CD4-positive, alpha-beta memory T cell (primary cell): ENCODE data around the gene SPATA24. TPM values are rescaled to one million over a fixed set of nuclear protein-coding genes. Genes with fewer than 3 reads are reported as not detected.
A peak's percentile ranks its signal among the peaks of the same experiment; 100 is the strongest.

ENCODE experiments used
- CTCF ChIA-PET: fragments of 350-600 bp; sonication (Branson Sonifier 250); formaldehyde crosslinking; loops from one replicate; lab custom pipeline; 2021; ENCODE audit warnings: inconsistent platforms; ENCODE audit not compliant: partially characterized antibody; lab: Charles Lee
- POLR2A ChIA-PET: fragments of 350-600 bp; sonication (Branson Sonifier 250); formaldehyde crosslinking; loops from one replicate; lab custom pipeline; 2021; ENCODE audit not compliant: partially characterized antibody; lab: Charles Lee
- DNase-seq, 5 donors: peaks; one replicate each; pipeline versions ENCODE4 v3.0.0 to v3.0.0-alpha.2; 2020 to 2022; ENCODE audit warnings: mixed read lengths in 1 of 5
- H3K27ac ChIP-seq: one replicate; pipeline ENCODE4 v1.7.0; 2013; ENCODE audit warnings: low read depth, low read length
- H3K27me3 ChIP-seq: 2 replicates; pipeline ENCODE4 v1.7.0; 2013; ENCODE audit warnings: mild to moderate bottlenecking, low read length, moderate library complexity; ENCODE audit not compliant: insufficient read depth
- H3K36me3 ChIP-seq: 2 replicates; pipeline ENCODE4 v1.7.0; 2013; ENCODE audit warnings: mild to moderate bottlenecking, low read length, moderate library complexity; ENCODE audit not compliant: insufficient read depth
- H3K4me1 ChIP-seq: 2 replicates; pipeline ENCODE4 v1.7.0; 2013; ENCODE audit warnings: mild to moderate bottlenecking, low read length, moderate library complexity; ENCODE audit not compliant: insufficient read depth
- H3K4me3 ChIP-seq, 2 donors: one replicate each; pipeline ENCODE4 v1.7.0; 2013; ENCODE audit warnings: low read length in 2 of 2, mild to moderate bottlenecking in 1 of 2
- H3K9me3 ChIP-seq, 2 donors: one replicate each; pipeline ENCODE4 v1.7.0; 2013; ENCODE audit warnings: low read length in 2 of 2, control low read depth in 1 of 2; ENCODE audit not compliant: control insufficient read depth in 1 of 2
- H3K27ac Mint-ChIP-seq, 7 donors: one replicate each; pipeline ENCODE4 v1.8.0; 2020 to 2021; ENCODE audit warnings: mixed read lengths in 7 of 7, mild to moderate bottlenecking in 6 of 7, inconsistent platforms in 3 of 7, moderate library complexity in 3 of 7
- H3K27me3 Mint-ChIP-seq, 2 donors: one replicate each; pipeline ENCODE4 v1.8.0; 2020 to 2021; ENCODE audit warnings: mixed read lengths in 2 of 2
- H3K36me3 Mint-ChIP-seq, 2 donors: one replicate each; pipeline ENCODE4 v1.8.0; 2020 to 2021; ENCODE audit warnings: mixed read lengths in 2 of 2, inconsistent platforms in 1 of 2, mild to moderate bottlenecking in 1 of 2
- H3K4me1 Mint-ChIP-seq, 4 donors: one replicate each; pipeline ENCODE4 v1.8.0; 2020 to 2021; ENCODE audit warnings: mixed read lengths in 4 of 4, mild to moderate bottlenecking in 1 of 4
- H3K4me3 Mint-ChIP-seq, 8 donors: one replicate each; pipeline ENCODE4 v1.8.0; 2020 to 2021; ENCODE audit warnings: mixed read lengths in 8 of 8, mild to moderate bottlenecking in 7 of 8, moderate library complexity in 6 of 8, inconsistent platforms in 3 of 8
- H3K9me3 Mint-ChIP-seq, 8 donors: one replicate each; pipeline ENCODE4 v1.8.0; 2020 to 2021; ENCODE audit warnings: mixed read lengths in 8 of 8, mild to moderate bottlenecking in 5 of 8, inconsistent platforms in 3 of 8, moderate library complexity in 1 of 8
- intact Hi-C: fragments of 100-400 bp; cut with micrococcal nuclease; formaldehyde crosslinking; loops from one replicate; pipeline ENCODE4 v1.15.1; 2023
- polyA plus RNA-seq, 2 donors: library from polyadenylated mRNA; unstranded; fragments of 300-500 nt; fragmentation: Illumina TruSeq; gene quantifications; one replicate each; pipeline ENCODE4 v1.2.3, GENCODE V29; 2021
- total RNA-seq, 2 experiments: library from RNA; stranded (reverse); gene quantifications; one replicate each; pipeline ENCODE4 v1.2.3, GENCODE V29; 2021

Gene SPATA24
- total and polyA plus RNA-seq, 4 experiments from 2014 or later: 4.2 to 7.5 (median 5.6) TPM

DNA sequence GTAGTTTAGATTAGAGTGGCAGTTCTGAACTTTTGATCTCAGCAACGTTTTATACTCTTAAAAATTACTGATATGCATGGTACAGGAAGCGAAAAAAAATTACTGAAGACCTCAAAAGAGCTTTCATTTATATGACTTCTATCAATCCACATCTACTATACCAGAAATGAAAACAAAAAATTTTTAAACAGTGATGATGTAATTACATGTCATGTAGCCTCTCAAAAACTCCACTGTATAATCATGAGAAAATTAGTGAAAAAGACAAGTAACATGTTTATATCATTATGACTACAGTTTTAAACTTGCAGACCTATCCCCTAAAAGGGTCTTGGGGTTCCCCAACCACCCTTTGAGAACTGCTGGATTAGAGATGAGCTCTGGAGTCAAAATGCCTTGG lies 26.1 kb upstream of the SPATA24 start:
- Histone ChIP-seq H3K27me3 (no peaks in the 10 kb centered on the region), H3K36me3 (no peaks in the 10 kb centered on the region), H3K4me1 (peaks cover 9% of the 10 kb centered on the region), H3K9me3 (no peaks in the 10 kb centered on the region), H3K4me3 (no peak overlapping the region), H3K27ac (no peak overlapping the region)
- intact Hi-C loops: no loop called here
- Mint-ChIP-seq H3K36me3 (peaks cover 5 to 12% of the 10 kb centered on the region in 2 donors), H3K27ac (peak overlapping the region in 5 of 7 donors; percentile 23 to 55 (median 45)), H3K9me3 (no peaks in the 10 kb centered on the region), H3K4me3 (no peak overlapping the region), H3K27me3 (no peaks in the 10 kb centered on the region), H3K4me1 (peaks cover 6 to 9% (median 8%) of the 10 kb centered on the region in 4 donors)
- DNase-seq: no peak
- POLR2A ChIA-PET: interaction anchor here (0.6 to 2.3 kb wide), 5 partner anchors 9 to 51 kb away, joined by 3 to 25 read pairs (median 5); partner anchors contain the start of genes DNAJC18 and SMIM33
- CTCF ChIA-PET: interaction anchor here (0.7 to 3.7 kb wide), 6 partner anchors 8 to 129 kb away, joined by 3 to 41 read pairs (median 4); partner anchors contain the start of gene DNAJC18

DNA sequence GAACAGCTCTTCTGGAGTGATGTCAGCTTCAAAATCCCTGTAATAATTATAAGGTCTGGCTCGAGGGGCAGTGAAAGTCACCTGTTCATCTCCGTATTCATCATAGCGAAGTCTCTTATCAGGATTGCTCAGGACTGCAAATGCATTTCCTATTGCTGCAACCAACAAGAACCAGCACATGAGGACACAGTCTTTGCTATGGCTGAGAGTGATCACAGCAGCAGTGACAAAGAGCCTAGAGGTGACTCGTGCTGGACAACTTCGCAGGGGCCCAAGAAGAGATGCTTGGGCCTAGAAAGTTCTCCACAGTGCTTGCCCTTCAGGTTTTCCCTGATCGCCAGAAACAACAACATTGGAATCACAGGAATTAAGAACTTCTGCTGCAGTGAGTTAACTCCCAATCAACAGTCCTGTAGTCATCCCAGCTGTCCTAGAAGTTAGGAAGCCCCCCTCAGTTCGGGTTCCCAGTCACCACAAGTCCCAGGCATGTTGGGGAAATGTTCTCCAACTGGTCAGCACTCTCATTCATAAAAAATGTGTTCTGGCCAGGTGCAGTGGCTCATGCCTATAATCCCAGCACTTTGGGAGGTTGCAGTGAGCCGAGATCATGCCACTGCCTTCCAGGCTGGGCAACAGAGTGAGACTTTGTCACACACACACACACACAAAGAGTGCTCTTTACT lies 22.5 kb upstream of the SPATA24 start:
- Mint-ChIP-seq H3K4me3 (no peak overlapping the region), H3K27me3 (no peaks in the 10 kb centered on the region), H3K4me1 (peaks cover 12 to 14% (median 14%) of the 10 kb centered on the region in 4 donors), H3K36me3 (peaks cover 19 to 20% of the 10 kb centered on the region in 2 donors), H3K27ac (no peak overlapping the region), H3K9me3 (no peaks in the 10 kb centered on the region)
- Histone ChIP-seq H3K27me3 (no peaks in the 10 kb centered on the region), H3K4me1 (peaks cover 12% of the 10 kb centered on the region), H3K27ac (no peak overlapping the region), H3K36me3 (no peaks in the 10 kb centered on the region), H3K4me3 (no peak overlapping the region), H3K9me3 (no peaks in the 10 kb centered on the region)
- intact Hi-C loops: no loop called here
- no peak for DNase-seq
- CTCF ChIA-PET: interaction anchor here (1.3 to 10.0 kb wide), 3 partner anchors 52 to 240 kb away, joined by 3 to 632 read pairs (median 97); partner anchors contain the start of gene STING1
- POLR2A ChIA-PET: interaction anchor here (1.1 to 7.1 kb wide), 2 partner anchors 48 to 86 kb away, joined by 4 to 103 read pairs; no protein-coding TSS in a partner anchor

DNA sequence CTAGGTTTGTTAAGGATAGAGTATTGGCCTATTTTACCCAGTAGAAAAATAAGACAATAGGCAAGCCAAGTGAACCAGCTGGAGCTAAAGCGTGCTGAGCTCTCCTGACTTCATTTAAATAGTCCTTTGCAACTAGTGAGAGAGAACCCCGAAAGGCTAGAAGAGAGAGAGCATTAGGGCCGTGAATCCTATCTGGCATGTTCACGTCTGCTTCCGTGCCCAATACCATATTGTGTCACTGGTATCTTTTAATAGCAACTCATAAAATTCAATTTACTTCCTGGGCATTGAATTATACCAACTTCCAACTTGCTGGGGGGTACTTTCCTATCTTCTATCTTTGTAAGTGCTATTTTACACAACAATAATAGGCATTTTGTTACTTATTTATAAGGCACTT lies 21.6 kb upstream of the SPATA24 start:
- peaks cover 19 to 24% of the 10 kb centered on the region in 2 donors for H3K36me3 Mint-ChIP-seq
- H3K4me1 Mint-ChIP-seq: peaks cover 12 to 14% (median 14%) of the 10 kb centered on the region in 4 donors
- no peaks in the 10 kb centered on the region for H3K9me3 Mint-ChIP-seq
- CTCF ChIA-PET: interaction anchor here (1.1 to 10.0 kb wide), 5 partner anchors 10 to 241 kb away, joined by 3 to 632 read pairs (median 4); partner anchors contain the start of gene STING1
- no peak for DNase-seq
- H3K9me3 ChIP-seq: no peaks in the 10 kb centered on the region
- H3K4me1 ChIP-seq: peaks cover 12% of the 10 kb centered on the region
- H3K27me3 Mint-ChIP-seq: no peaks in the 10 kb centered on the region
- H3K27ac Mint-ChIP-seq: no peak overlapping the region
- H3K4me3 ChIP-seq: no peak overlapping the region
- H3K4me3 Mint-ChIP-seq: no peak overlapping the region
- POLR2A ChIA-PET: interaction anchor here (1.1 to 7.1 kb wide), 2 partner anchors 49 to 87 kb away, joined by 4 to 103 read pairs; no protein-coding TSS in a partner anchor
- no peaks in the 10 kb centered on the region for H3K36me3 ChIP-seq
- H3K27ac ChIP-seq: no peak overlapping the region
- H3K27me3 ChIP-seq: no peaks in the 10 kb centered on the region
- intact Hi-C loops: no loop called here

DNA sequence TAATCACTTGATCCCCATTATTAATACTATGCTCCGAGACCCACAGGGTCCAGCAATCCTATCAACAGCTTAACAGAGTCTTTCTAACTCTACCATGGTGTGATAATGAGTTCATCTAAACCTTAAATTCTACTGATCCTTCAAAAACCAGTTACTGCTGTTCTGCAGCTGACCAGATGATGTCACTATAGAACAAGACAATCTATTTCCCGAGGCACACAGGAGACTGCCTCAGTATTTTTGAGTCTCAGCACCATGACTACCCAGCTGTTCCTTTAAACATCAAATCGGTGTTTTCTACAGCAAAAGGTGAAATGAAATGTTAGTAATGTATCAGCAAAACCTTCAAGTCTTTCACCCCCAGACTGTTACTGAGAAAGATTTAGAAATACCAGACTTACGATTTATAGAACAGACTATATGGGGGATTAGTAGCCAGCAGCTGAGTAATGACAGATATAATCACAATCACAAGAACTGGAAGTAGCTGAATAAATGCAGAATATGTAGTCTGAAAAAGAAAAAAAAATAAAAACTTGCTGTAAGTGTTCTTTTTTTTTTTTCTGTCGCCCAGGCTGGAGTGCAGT lies 18.5 kb upstream of the SPATA24 start:
- H3K27ac ChIP-seq: no peak overlapping the region
- H3K4me3 ChIP-seq: no peak overlapping the region
- peaks cover 3% of the 10 kb centered on the region for H3K4me1 ChIP-seq
- peaks cover 21 to 35% of the 10 kb centered on the region in 2 donors for H3K36me3 Mint-ChIP-seq
- H3K9me3 Mint-ChIP-seq: no peaks in the 10 kb centered on the region
- H3K27ac Mint-ChIP-seq: peak overlapping the region in 6 of 7 donors; percentile 14 to 77 (median 50)
- peaks cover 5 to 6% (median 6%) of the 10 kb centered on the region in 4 donors for H3K4me1 Mint-ChIP-seq
- POLR2A ChIA-PET: interaction anchor here (0.5 to 7.1 kb wide), 11 partner anchors 15 to 207 kb away, joined by 3 to 103 read pairs (median 4); partner anchors contain the start of genes DNAJC18, SPATA24 and STING1
- H3K4me3 Mint-ChIP-seq: no peak overlapping the region
- intact Hi-C loops: loop anchor here (1.0 to 5.0 kb wide), 8 partner anchors 36 to 343 kb away; partner anchors contain the start of gene STING1
- no peaks in the 10 kb centered on the region for H3K27me3 ChIP-seq
- H3K36me3 ChIP-seq: no peaks in the 10 kb centered on the region
- no peaks in the 10 kb centered on the region for H3K27me3 Mint-ChIP-seq
- DNase-seq: peak; percentile 76 to 81 (median 79)
- H3K9me3 ChIP-seq: no peaks in the 10 kb centered on the region
- CTCF ChIA-PET: interaction anchor here (0.7 to 10.0 kb wide), 43 partner anchors 8 to 1172 kb away, joined by 3 to 632 read pairs (median 4); partner anchors contain the start of genes DNAJC18, SMIM33, SPATA24 and STING1

DNA sequence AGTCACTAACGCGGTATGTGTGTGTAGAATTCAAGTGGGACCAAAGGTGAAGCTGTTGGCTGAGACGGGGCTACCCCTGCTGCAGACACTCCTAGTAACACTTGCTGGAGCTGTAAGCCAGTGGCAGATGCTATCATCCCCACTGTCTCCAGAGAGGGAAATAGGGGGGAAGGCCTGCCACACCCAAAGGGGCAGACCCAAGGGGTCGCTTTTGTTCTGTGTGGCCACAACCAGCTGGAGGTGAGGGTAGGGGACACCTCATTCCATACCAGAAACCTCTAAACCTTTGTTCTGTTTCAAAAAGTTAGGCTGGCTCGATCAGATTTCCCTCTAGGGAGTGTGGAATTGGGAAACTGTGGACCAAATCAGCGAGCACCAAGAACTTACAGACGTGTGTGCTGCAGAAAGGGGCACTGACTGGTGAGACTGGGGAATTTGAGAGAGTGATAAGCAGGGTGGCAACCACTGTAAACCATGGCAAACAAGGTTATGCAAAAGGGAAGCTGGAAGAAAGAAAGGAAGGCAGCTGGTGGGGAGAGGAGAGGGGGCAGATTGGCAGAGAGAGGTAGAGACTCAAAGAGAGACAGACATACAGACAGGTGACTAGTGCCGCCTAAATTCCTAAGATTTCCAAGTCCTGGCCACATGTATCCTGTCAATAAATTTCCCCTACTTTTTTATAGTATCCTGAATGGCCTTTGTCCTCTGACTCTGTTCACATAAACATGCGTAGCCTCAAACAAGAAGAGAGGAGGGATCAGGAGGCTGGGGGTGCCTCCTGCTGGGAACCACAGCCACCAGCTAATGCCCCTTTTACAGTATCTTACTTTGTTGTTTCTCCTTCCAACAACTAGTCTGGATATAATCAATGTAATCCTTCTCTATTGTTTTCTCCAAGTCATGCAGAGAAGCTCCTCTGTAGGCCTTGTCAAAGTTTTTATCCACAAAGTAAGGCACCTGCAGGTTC lies 15.6 kb upstream of the SPATA24 start:
- H3K9me3 Mint-ChIP-seq: no peaks in the 10 kb centered on the region
- H3K36me3 Mint-ChIP-seq: peaks cover 18 to 28% of the 10 kb centered on the region in 2 donors
- POLR2A ChIA-PET: interaction anchor here (1.3 to 7.1 kb wide), 4 partner anchors 15 to 97 kb away, joined by 4 to 103 read pairs (median 27); partner anchors contain the start of genes SPATA24 and STING1
- H3K9me3 ChIP-seq: no peaks in the 10 kb centered on the region
- H3K4me1 ChIP-seq: peaks cover 20% of the 10 kb centered on the region
- H3K4me1 Mint-ChIP-seq: peaks cover 11 to 29% (median 20%) of the 10 kb centered on the region in 4 donors
- no peak overlapping the region for H3K4me3 Mint-ChIP-seq
- CTCF ChIA-PET: interaction anchor here (1.0 to 10.0 kb wide), 8 partner anchors 8 to 168 kb away, joined by 3 to 632 read pairs (median 14); partner anchors contain the start of genes DNAJC18, SMIM33 and STING1
- intact Hi-C loops: loop anchor here (5.0 kb wide), 1 partner anchor 218 kb away; no protein-coding TSS in a partner anchor
- H3K27me3 ChIP-seq: no peaks in the 10 kb centered on the region
- no peak for DNase-seq
- H3K4me3 ChIP-seq: no peak overlapping the region
- H3K27ac Mint-ChIP-seq: peak overlapping the region in 1 of 7 donors; percentile 82
- H3K27me3 Mint-ChIP-seq: no peaks in the 10 kb centered on the region
- no peak overlapping the region for H3K27ac ChIP-seq
- no peaks in the 10 kb centered on the region for H3K36me3 ChIP-seq

DNA sequence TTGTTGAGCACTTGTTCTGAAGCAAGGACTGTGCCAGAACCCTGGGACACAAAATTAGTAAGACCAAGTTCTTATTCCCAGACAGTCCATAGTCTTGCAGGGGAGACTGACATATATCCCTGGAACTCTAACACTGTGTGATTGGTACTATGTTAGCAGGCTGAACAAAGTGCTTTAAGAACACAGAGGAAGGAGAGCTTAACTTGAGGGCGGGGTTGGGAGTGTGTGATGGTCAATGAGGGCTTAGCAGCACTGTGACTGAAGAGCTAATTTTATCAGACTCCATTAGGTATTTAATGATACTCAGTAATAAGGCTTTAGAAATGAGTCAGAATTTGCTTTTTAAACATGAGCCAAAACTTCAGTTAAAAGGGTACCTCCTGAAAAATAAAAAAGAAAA lies 14.9 kb upstream of the SPATA24 start:
- H3K27ac Mint-ChIP-seq: no peak overlapping the region
- H3K27me3 Mint-ChIP-seq: no peaks in the 10 kb centered on the region
- no peaks in the 10 kb centered on the region for H3K9me3 Mint-ChIP-seq
- Histone ChIP-seq H3K9me3 (no peaks in the 10 kb centered on the region), H3K4me3 (no peak overlapping the region), H3K4me1 (peaks cover 27% of the 10 kb centered on the region), H3K36me3 (no peaks in the 10 kb centered on the region), H3K27me3 (no peaks in the 10 kb centered on the region), H3K27ac (no peak overlapping the region)
- intact Hi-C loops: no loop called here
- CTCF ChIA-PET: interaction anchor here (6.5 to 10.0 kb wide), 2 partner anchors 8 to 98 kb away, joined by 29 to 632 read pairs; no protein-coding TSS in a partner anchor
- no peak for DNase-seq
- H3K4me1 Mint-ChIP-seq: peaks cover 14 to 36% (median 25%) of the 10 kb centered on the region in 4 donors
- H3K36me3 Mint-ChIP-seq: peaks cover 12 to 22% of the 10 kb centered on the region in 2 donors
- POLR2A ChIA-PET: interaction anchor here (0.6 to 6.2 kb wide), 2 partner anchors 11 to 63 kb away, joined by 3 to 50 read pairs; partner anchors contain the start of gene STING1
- no peak overlapping the region for H3K4me3 Mint-ChIP-seq
